HFF-Myc (cell line): ENCODE data around the gene ROCK2.
A peak's percentile ranks its signal among the peaks of the same experiment; 100 is the strongest.

Experiments used
- DNase-seq: peaks from one replicate; pipeline ENCODE4 v3.0.0-alpha.2; 2011; ENCODE audit warnings: low read depth; ENCODE audit errors: extremely low read depth
- H3K4me3 ChIP-seq: replicated peaks from 2 replicates; pipeline ENCODE4 v1.5.1; 2011; ENCODE audit warnings: low read depth, mild to moderate bottlenecking, control low read depth, low read length
- CTCF ChIP-seq: IDR thresholded peaks from 2 replicates; pipeline ENCODE4 v1.5.1; 2012; ENCODE audit warnings: mild to moderate bottlenecking, low read depth, low read length, control low read depth; ENCODE audit errors: missing control alignments

ROCK2 gene

GRCh38 chr2:11326677-11327211, 17.7 kb downstream of the ROCK2 start:
- TF ChIP-seq CTCF, result no peak
- no peak for DNase-seq
- no peak overlapping the region for H3K4me3 ChIP-seq

- TF ChIP-seq CTCF, result no peak
- H3K4me3 ChIP-seq, result no peak overlapping the region
- no peak for DNase-seq
Observed at GRCh38 chr2:11325961-11326676, 18.3 kb downstream of the ROCK2 start.

DNA sequence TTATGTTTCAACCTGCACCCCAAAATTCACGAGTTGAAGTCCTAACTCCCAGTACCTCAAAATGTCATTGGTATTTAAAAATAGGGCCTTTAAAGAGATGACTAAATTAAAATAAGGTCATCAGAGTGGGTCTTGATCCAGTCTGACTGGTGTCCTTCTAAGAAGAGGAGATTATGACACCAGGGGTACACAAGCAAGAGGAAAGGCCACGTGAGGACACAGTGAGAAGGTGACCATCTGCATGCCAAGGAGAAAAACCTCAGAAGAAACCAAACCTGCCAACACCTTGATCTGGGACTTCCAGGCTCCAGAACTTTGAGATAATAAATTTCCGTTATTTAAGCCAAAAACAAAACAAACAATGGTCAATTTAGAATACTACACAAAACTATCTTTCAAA, 22.6 kb downstream of the ROCK2 start:
- no peak for TF ChIP-seq CTCF
- DNase-seq, result no peak
- no peak overlapping the region for H3K4me3 ChIP-seq

- TF ChIP-seq CTCF, result no peak
- no peak for DNase-seq
- no peak overlapping the region for H3K4me3 ChIP-seq
Observed at GRCh38 chr2:11320698-11321492, 23.5 kb downstream of the ROCK2 start.

GRCh38 chr2:11319939-11320338, 24.5 kb downstream of the ROCK2 start:
- DNase-seq, result peak; percentile 51
- H3K4me3 ChIP-seq, result no peak overlapping the region
- no peak for TF ChIP-seq CTCF

DNA sequence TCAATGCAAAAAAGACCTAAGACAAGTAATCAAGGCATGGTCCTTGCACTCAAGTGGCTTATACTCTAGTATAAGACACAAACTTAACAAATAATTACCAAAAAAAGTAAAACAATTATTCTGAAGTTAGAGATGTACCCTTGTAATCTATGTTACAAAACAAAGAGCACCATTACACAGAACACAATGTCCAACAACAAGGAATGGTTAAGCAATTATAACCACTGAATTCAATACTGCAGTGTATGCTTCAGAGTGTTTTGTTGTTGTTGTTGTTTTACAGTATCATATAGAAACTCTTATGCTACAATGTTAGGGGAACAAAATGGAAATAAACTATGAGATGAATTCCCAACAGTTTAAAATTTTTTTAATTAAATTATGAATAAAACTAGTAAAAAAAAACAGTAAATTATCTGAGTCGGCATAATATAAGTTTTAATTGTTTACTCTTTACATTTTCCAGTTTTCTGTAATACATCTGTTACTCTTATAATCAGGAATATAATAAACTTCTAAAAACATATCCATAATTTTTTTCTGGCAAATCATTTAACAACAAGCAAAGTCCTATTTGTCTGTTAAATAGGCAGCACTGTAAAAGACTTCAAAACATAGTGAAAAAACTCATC, 29.2 kb downstream of the ROCK2 start:
- no peak overlapping the region for H3K4me3 ChIP-seq
- no peak for TF ChIP-seq CTCF
- DNase-seq, result no peak
